HG03571 (cell line): Measurements from ENCODE around the gene HES4.
A peak's percentile ranks its signal among the peaks of the same experiment; 100 is the strongest.
"Not testable (repeated sequence)": the region's sequence is repeated elsewhere in the genome, so short reads cannot be mapped to it uniquely, and the experiment has no call there.

Source experiments
- ATAC-seq: cut with Tn5 transposase; IDR thresholded peaks from one replicate; pipeline ENCODE4 v1.9.1; 2021; ENCODE audit not compliant: unreplicated experiment

Gene HES4

DNA sequence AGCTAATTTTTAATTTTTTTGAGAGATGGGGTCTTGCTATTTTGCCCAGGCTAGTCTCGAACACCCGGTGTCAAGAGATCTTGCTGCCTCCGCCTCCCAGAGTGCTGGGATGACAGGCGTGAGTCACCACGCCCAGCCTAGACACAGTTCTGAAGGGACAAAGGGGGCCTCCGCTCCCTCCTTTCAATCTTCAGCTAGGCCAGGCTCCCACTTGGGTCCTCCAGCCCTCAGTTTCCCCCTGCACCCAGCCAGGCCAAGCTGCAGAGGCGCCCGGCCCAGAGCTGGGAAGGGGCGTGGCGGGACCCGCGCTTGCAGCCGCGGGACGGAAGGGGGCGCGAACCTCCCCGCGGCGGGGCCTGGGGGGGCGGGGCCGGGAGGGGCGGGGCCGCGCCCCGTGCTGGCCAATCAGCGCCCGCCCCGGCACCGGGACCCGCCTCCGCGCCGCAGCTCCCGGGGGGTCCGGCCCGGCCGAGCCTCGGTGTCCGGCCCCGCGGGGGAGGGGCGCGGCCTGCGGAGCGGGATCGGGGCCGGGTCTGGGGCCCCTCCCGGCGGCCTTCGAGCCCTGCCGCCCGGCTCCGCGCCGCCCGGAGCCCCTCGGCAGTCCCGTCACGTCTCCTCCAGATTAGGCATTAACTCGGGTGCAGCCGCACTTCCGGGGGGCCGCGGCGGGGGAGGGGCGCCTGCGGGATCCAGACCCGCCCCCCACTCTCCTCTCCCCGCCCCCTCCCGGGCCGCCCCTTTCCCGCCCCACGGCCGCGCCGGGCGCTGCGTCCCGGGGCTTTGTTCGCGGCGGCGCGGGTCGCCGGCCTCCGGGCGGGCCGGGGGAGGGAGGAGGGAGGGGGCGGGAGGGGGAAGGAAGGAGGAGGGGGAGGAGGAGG lies 19.5 kb upstream of the HES4 start:
- ATAC-seq: peak; percentile 58

DNA sequence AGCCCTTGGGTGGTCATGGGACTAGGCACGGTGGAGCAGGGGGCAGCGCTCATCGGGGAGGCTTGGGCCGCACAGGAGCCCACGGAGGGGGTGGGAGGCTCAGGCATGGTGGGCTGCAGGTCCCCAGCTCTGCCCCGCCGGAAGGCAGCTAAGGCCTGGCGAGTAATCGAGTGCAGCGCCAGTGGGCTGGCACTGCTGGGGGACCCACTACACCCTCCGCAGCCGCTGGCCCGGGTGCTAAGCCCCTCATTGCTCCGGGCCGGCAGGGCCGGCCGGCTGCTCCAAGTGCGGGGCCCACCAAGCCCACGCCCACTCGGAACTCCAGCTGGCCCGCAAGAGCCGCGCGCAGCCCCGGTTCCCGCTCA lies 18.4 kb upstream of the HES4 start:
- ATAC-seq: not testable (repeated sequence)

DNA sequence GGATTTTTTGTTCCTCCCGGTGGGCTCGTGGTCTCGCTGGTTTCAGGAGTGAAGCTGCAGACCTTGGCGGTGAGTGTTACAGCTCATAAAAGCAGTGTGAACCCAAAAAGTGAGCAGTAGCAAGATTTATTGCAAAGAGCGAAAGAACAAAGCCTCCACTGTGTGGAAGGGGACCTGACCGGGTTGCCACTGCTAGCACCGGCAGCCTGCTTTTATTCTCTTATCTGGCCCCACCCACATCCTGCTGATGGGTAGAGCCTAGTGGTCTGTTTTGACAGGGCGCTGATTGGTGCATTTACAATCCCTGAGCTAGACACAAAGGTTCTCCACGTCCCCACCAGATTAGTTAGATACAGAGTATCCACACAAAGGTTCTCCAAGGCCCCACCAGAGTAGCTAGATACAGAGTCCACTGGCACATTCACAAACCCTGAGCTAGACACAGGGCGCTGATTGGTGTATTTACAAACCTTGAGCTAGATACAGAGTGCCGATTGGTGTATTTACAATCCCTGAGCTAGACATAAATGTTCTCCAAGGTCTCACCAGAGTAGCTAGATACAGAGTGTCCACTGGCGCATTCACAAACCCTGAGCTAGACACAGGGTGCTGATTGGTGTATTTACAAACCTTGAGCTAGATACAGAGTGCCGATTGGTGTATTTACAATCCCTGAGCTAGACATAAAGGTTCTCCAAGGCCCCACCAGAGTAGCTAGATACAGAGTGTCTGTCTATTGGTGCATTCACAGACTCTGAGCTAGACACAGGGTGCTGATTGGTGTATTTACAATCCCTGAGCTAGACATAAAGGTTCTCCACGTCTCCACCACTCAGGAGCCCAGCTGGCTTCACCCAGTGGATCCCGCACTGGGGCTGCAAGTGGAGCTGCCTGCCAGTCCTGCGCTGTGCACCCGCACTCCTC lies 17.8 kb upstream of the HES4 start:
- not testable (repeated sequence) for ATAC-seq

DNA sequence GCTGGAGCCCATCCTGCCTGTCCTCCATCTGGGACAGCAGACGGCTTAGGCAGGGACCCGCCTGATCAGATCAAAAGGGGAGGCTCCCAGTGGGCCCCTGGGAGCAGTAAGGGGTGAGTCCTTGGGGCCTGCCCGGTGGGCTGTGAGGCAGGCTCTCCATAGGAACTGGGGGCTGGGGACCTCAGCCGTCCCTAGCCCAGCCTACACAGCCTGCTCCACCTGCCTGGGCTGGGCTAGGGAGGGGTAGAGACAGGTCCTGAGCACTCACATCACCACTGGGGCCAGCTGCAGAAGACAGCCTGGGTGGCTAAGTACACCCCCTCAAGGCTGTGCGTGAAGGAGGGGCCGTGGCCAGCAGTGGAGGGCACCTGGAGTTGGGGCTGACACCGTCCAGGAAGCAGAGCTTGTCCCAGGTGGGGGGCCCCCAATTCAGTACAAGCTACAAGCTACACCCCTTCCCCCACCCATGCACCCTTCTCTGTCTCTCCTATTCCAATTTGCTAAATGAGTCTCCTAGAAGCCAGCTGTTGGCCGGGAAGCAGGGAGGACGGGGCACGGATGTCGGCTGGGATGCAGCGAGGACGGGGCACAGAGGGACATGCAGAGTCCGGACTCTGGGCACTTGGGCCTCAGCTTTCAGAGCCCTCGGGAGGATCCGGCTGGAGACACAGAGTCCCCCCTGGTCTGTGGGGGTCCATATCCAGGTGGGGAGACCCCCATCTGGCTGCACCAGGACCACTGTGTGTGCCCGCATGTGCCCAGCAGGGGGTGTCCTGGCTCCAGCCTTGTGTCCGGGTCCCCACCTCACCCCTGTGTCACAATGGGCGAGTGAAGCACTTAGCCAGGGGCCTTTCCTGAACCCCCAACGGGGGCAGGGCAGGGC lies 15.1 kb upstream of the HES4 start:
- no peak for ATAC-seq

DNA sequence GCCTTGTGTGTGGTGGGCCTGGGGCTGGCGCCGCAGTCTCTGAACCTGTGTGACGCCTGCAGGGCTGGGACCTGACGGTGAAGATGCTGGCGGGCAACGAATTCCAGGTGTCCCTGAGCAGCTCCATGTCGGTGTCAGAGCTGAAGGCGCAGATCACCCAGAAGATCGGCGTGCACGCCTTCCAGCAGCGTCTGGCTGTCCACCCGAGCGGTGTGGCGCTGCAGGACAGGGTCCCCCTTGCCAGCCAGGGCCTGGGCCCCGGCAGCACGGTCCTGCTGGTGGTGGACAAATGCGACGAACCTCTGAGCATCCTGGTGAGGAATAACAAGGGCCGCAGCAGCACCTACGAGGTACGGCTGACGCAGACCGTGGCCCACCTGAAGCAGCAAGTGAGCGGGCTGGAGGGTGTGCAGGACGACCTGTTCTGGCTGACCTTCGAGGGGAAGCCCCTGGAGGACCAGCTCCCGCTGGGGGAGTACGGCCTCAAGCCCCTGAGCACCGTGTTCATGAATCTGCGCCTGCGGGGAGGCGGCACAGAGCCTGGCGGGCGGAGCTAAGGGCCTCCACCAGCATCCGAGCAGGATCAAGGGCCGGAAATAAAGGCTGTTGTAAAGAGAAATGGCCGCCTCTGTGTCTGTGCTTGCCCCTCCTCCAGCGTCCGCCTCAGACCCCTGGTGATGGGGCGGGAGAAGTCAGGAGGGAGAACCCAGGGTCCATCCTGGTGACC lies 14.2 kb upstream of the HES4 start:
- ATAC-seq: no peak

DNA sequence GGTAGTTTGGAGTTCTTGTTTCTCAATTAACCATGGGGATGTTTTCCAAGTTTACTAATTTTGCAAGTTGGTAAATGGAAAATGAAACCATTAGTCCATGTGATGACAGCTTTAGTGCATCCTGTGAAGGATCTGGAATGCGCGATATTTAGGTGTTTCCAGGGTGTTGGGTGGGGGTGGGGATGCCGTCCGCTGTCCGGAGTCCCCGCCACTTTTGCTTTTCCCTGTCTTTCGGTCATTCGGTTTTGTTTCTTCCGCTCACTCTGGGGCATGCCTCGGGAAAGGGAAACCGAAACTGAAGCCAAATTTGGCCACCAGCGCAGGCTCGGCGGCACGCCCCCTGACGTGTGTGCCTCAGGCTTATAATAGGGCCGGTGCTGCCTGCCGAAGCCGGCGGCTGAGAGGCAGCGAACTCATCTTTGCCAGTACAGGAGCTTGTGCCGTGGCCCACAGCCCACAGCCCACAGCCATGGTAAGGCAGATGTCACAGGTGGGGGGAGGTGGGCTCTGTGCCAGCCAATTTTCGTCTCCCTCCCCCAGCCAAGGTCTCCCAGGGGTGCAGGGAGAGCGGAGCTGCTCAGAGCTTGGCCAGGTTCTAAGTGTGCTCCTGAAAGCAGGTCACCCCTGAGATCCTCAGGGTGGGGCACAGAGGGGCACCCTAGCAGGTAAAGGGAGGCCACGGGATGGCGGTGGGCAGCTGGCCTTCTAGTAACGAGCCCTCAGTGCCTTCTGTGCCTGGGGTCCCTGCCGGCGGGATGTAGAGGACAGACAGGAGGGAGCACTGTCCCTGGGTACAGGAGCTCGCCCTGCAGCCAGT lies 13.4 kb upstream of the HES4 start, which contains the start of gene ISG15:
TSS of gene ISG15 (plus strand) at position 393 of the 817 bp plus-strand sequence. CDS start at position 470, 77 bp downstream.
- peak; percentile 87 for ATAC-seq

DNA sequence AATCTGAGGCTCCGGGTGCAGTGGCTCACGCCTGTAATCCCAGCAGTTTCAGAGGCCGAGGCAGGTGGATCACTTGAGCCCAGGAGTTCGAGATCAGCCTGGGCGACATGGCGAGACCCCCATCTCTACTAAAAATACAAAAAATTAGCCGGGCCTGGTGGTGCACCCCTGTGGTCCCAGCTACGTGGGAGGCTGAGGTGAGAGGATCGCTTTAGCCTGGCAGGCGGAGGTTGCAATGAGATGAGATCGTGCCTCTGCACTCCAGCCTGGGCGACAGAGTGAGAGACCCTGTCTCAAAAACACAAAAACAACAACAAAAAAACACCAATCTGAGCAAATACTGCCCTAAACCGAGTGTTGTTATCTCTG lies 12.8 kb upstream of the HES4 start:
- ATAC-seq: peak; percentile 2

DNA sequence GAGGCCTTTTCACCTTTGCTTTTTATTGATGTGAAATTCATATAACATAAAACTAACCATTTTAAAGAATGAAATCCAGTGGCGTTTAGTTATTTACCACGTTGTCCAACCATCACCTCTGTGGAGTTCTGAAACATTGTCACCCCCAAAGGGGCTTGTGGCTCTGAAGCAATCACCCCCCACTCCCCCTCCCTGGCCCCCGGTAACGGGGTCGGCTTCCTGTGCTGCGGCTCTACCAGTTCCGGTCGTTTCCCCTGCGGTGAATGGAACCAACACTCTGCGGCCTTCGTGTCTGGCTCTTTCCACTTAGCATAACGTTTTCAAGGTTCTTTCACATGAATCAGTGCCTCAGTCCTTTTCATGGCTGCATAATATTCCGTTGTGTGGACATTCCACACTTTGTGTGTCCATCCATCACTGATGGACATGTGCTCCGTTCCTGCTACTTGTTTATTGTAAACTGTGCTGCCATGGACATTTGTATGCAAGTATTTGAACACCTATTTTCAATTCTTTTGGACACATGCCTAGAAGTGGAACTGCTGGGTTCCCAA lies 11.6 kb upstream of the HES4 start:
- no peak for ATAC-seq

DNA sequence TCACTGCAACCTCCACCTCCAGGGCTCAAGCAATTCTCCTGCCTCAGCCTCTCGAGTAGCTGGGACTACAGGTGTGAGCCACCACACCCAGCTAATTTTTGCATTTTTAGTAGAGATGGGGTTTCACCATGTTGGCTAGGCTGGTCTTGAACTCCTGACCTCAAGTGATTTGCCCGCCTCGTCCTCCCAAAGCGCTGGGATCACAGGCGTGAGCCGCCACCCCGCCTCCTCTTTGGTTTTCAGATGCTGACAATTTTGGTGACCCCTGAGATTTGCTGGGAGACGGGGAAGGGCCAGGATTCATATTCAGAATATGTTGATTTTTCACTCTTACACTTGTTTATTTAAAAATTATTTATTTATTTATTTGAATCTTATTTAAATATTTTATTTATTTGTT lies 10.2 kb upstream of the HES4 start:
- not testable (repeated sequence) for ATAC-seq

DNA sequence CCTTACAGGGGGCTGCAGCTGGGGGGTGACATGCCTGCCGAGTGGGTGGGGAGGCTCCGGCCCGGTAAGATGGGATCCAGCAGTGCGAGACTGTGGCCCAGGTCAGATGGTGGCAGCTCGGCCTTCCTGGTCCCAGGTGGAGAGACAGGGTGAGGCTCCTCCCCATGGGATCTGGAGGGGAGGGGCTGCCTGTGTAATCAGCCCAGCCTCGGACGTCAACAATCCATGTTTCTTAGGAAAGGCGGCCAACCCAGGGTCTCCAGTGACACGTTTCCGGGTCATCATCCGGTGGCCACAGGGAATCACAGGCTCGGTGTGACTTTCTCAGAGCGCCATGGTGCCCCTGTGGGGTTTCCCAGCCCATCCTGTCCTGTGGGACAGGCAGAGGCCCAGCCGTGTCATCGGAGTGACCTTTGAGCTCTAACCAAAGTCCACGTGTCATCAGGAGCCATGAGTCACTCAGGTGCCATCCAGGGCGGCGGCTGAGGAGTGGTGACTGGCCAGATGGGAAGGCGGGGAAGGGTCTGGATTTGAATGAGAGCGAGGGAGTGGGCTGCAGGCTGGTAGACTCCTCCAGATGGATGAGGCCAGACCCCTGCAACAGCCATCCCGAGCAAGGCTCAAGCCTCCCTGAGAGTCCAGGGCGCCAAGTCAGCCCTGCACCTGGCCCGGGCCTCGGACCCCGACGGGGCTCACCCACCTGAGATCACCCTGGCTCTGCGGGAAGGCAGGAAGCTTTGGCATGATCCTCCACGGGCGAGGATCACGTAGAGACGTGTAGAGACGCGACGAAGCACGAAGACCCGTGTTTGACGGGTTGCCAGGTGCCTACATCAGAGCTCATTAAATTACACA lies 6.6 kb upstream of the HES4 start:
- no peak for ATAC-seq

DNA sequence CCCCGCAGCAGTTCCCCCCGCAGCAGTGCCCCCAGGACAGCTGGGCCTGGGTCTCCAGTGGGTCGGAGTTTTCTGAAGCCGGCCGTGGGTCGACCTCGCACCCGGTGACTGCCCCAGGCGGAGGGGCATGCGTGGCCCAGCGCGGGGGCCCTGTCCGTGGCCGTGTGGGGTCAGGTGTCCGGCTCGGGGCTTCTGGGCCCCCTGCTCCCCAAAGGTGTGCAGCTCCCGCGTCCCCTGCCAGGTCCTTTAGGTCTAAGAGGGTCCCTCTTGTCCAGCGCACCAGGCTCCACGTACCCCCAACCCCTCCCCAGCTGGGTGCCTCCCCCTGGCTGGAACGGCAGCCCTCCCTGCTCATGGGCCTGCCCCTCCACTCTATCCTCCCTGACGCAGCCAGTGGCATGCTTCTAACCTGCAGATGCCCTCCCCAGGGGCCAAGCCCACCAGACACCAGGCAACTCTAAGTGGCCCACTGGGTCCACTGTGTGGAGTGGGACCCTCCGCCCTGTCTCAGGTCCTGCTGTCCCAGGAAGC lies 5.9 kb upstream of the HES4 start:
- no peak for ATAC-seq

DNA sequence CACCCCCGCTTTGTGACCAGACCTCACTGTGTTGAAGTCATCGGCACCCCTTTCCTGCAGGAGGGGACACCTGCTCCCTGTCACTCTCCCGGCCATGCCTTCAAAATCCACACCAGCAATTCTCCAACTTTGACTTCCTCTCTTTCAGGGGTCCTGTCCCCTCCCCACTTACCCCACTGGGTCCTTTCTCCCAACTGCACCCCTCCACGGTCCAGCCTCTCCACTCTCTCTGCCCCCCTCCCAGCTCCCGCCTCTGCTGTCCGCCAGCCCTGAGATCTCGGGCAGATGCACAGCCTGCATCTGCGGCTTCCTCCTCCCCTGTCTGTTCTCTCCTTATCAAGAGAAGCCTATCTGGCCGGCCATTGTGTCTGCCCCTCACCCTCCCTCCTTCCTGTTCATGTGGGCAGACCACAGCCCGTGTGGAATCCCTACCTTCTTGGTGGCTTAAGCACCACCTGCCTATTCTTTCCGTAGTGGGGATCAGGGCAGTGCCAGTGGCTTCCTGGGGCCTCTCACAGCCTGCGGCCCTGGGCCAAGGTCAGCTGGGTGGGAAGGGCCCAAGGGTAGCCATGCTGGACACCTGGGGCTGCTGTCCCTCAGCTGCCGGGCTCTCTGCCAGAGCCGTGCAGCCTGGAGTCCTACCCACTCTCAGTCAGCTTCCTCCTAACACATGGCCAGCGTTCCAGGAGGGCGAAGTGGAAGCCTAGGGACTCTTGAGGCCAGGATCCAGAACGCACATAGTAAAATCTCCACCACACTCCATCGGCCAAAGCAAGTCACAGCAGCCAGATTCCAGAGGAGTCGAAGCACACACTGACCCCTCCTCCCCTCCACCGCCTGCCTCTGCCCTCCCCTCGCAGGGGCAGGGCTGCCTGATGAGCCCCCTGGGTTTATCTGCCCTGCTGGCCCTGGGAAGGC lies 5.1 kb upstream of the HES4 start:
- no peak for ATAC-seq

DNA sequence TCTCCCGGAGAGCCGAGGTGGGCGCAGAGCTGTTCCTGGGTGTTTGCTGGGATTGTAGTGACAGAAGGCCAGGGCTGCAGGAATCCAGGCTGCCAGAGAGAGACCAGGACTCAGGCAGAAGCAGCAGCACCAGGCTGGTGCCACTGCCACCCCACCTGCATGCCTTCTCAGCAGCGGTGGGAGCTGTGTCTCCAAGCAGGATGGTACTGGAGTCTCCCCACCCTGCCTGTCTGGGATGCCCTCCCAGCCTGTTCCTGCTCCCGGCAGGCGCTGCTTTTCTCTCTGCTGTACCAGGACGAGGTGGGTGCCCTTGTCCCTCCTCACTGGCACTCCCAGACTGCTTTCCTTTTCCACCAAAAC lies 4.5 kb upstream of the HES4 start:
- ATAC-seq: no peak

DNA sequence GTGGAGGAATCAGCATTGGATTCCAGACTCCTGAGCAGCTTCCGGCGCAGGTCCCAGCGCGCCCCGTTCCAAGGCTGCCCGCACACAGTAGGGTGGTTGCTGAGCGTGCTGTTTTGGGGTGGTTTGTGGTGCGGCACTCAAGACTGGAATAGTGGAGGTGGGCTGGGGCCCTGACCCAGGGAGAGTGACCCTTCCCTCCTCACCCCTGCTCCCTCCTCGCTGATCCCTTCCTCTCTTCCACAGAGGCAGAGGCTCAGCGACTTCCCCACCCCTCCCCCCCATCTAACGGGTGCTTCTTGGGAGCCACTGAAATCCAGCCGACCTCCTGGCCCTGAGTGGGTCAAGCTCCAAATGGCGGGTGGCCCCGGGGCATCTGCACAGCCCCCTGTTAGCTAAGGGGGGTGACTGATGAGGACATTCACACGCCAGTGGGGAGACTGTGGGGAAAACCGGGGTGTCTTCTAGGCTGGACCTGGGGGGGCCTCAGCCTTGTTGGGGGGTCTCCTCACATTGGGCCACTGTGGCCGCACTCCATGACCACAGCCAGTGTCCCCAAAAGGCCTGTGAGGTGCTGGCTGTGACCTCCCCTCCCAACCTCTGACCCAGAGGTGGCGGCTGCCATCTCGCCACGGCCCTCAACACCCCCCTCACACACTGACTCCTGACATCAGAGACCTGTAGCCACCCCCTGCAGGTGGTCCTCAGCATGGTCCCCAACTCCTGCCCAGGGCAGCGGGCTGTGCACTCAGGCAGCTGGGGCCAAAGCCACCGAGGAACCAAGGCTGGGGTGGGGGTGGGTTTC lies 3.9 kb upstream of the HES4 start:
- no peak for ATAC-seq

DNA sequence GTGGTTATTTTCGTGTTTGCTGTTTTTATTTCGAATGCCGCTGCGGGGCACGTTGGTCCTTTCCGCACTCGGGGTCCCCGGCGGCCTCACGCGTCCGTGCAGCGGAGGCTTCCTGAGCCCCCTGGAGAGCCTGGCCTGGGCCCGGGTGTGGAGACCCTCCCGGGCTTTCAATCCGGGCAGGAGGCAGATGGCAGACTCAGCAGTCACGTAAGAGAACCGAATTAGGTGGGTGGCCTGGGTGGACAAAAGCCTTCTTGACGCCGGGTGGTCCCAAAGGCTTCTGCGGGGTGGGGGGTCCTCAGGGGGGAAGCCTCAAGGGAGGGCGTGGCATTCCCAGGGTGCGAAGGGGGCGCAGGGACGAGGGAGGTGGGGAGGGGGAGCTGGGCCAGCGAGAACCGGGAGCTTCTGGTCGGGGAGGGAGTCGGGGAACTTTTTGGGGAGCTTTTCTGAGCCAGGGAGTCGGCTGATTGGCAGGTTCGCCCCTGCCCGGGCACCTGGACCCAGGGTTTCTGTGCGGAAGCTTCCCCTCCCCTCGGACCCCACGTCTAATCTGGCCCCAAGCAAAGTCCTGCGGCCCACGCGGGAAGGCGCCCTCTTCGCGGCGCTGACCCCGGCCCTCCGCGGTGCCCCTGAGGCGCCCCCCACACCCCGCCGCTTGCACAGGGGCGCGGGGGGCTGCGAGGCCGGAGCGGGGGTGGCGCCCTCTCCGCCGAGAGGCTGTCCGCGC lies 1.3 kb upstream of the HES4 start:
- ATAC-seq: no peak
